GM18909 (cell line): ENCODE results near the gene LTBP1.
"Not testable (repeated sequence)": the region's sequence is repeated elsewhere in the genome, so short reads cannot be mapped to it uniquely, and the experiment has no call there.

Source experiments
- ATAC-seq: cut with Tn5 transposase; IDR thresholded peaks from one replicate; pipeline ENCODE4 v1.9.1; 2021; ENCODE audit warnings: mild to moderate bottlenecking; ENCODE audit not compliant: unreplicated experiment, poor library complexity

LTBP1 gene

GRCh38 chr2:32946314-32947075 is at the start of gene LTBP1:
TSS of gene LTBP1 (plus strand) at chr2:32946953. CDS start at chr2:32947325, 372 bp downstream.
- peak; percentile 73 for ATAC-seq

GRCh38 chr2:32900246-32900973 is 46.3 kb upstream of the LTBP1 start:
- ATAC-seq = no peak

GRCh38 chr2:32901313-32901712 is 45.4 kb upstream of the LTBP1 start:
- no peak for ATAC-seq

GRCh38 chr2:32902174-32902573 is 44.6 kb upstream of the LTBP1 start:
- ATAC-seq = no peak

GRCh38 chr2:32902986-32903385 is 43.8 kb upstream of the LTBP1 start:
- no peak for ATAC-seq

- ATAC-seq = no peak
Observed at GRCh38 chr2:32904074-32904473, 42.7 kb upstream of the LTBP1 start.

- no peak for ATAC-seq
Observed at GRCh38 chr2:32904751-32905150, 42.0 kb upstream of the LTBP1 start.

GRCh38 chr2:32905270-32905669 is 41.5 kb upstream of the LTBP1 start:
- peak; percentile 40 for ATAC-seq

- peak; percentile 95 for ATAC-seq
Observed at GRCh38 chr2:32910883-32911598, 35.7 kb upstream of the LTBP1 start.

- ATAC-seq = no peak
Observed at GRCh38 chr2:32915694-32916093, 31.1 kb upstream of the LTBP1 start.

- ATAC-seq = no peak
Observed at GRCh38 chr2:32918774-32919173, 28.0 kb upstream of the LTBP1 start.

- not testable (repeated sequence) for ATAC-seq
Observed at GRCh38 chr2:32919901-32920300, 26.9 kb upstream of the LTBP1 start.

- not testable (repeated sequence) for ATAC-seq
Observed at GRCh38 chr2:32921486-32921885, 25.3 kb upstream of the LTBP1 start.

GRCh38 chr2:32922501-32922900 is 24.3 kb upstream of the LTBP1 start:
- no peak for ATAC-seq

GRCh38 chr2:32923109-32923508 is 23.6 kb upstream of the LTBP1 start:
- no peak for ATAC-seq

- ATAC-seq = no peak
Observed at GRCh38 chr2:32925283-32925815, 21.4 kb upstream of the LTBP1 start.

- no peak for ATAC-seq
Observed at GRCh38 chr2:32925976-32926707, 20.6 kb upstream of the LTBP1 start.

- ATAC-seq = no peak
Observed at GRCh38 chr2:32926708-32927084, 20.1 kb upstream of the LTBP1 start.

- ATAC-seq = no peak
Observed at GRCh38 chr2:32930436-32930835, 16.3 kb upstream of the LTBP1 start.

- ATAC-seq = no peak
Observed at GRCh38 chr2:32931519-32931918, 15.2 kb upstream of the LTBP1 start.
